ENCODE measurements around the gene KDM8.

GRCh38 chr16:27220991-27221390 is 17.7 kb downstream of the KDM8 start:
- no peak for TF ChIP-seq CTCF (IDR thresholded peaks at IDR 0.05)
- no peak for TF ChIP-seq EZH2 (IDR thresholded peaks at IDR 0.05; ENCODE audit: borderline replicate concordance, insufficient read depth, low read depth, low read length, poor library complexity, severe bottlenecking)
